Body of pancreas (tissue), 4 donors: ENCODE data around the gene TAS2R46. TPM values are rescaled to one million over a fixed set of nuclear protein-coding genes. Genes with fewer than 3 reads are reported as not detected.
A peak's percentile ranks its signal among the peaks of the same experiment; 100 is the strongest.
"Not testable (repeated sequence)": the region's sequence is repeated elsewhere in the genome, so short reads cannot be mapped to it uniquely, and the experiment has no call there.

Source experiments
- ATAC-seq: fragments of 150-250 bp; one replicate; pipeline ENCODE4 v1.9.1; 2016
- DNase-seq, 4 donors: peaks; one replicate each; pipeline ENCODE4 v3.0.0-alpha.2; 2019
- H3K27ac ChIP-seq, 4 donors: fragments of 200-600 bp; sonication (generic); 1 replicate in 3 of 4; 2 replicates in 1 of 4; pipeline versions ENCODE4 v1.5.1 to v1.6.1; 2016 to 2019; ENCODE audit warnings: mild to moderate bottlenecking in 1 of 4, mixed read lengths in 1 of 4, moderate library complexity in 1 of 4
- H3K27me3 ChIP-seq, 2 donors: fragments of 200-600 bp; sonication (generic); one replicate each; pipeline ENCODE4 v1.6.0; 2016; ENCODE audit warnings: mild to moderate bottlenecking in 1 of 2
- H3K36me3 ChIP-seq, 2 donors: fragments of 200-600 bp; sonication (generic); replicated peaks in 1 of 2; 2 replicates each; pipeline ENCODE4 v1.5.1; 2016; ENCODE audit warnings: low read depth in 2 of 2; ENCODE audit not compliant: insufficient read depth in 1 of 2
- H3K4me1 ChIP-seq: fragments of 200-600 bp; sonication (generic); one replicate; pipeline ENCODE4 v1.6.0; 2016
- H3K4me3 ChIP-seq, 2 donors: fragments of 200-600 bp; sonication (generic); 1 replicate in 1 of 2; 2 replicates in 1 of 2; pipeline ENCODE4 v1.5.1; 2016 to 2019
- H3K9me3 ChIP-seq, 3 donors: fragments of 200-600 bp; sonication (generic); 1 replicate in 2 of 3; 2 replicates in 1 of 3; pipeline ENCODE4 v1.5.1; 2016
- POLR2A ChIP-seq, 3 donors: fragments of 450-650 bp; IDR thresholded peaks; one replicate each; pipeline ENCODE4 v1.6.1; 2016; ENCODE audit warnings: antibody characterized with exemption in 3 of 3, mild to moderate bottlenecking in 2 of 3
- WGBS, 2 donors: methylation state at CpG; one replicate each; pipeline ENCODE4 v1.1.5; 2017; 5-methylcytosine and 5-hydroxymethylcytosine counted together
- intact Hi-C: fragments of 100-400 bp; cut with DNase I; formaldehyde crosslinking; loops from one replicate; pipeline ENCODE4 v1.15.1; 2023
- total RNA-seq, 2 donors: library from RNA; depleted of rRNA; stranded (reverse); fragments of >200 nt; gene quantifications; one replicate each; pipeline ENCODE4 v1.1.0, GENCODE V29; 2016
- TF ChIP-seq, protein P1 (sequence below), 7 experiments: fragments of 450-650 bp in 4 of 7; fragments of 200-600 bp in 3 of 7; sonication (generic) in 3 of 7; IDR thresholded peaks; one replicate each; pipeline ENCODE4 v1.5.1; 2016 to 2019; ENCODE audit warnings: antibody characterized with exemption in 7 of 7

Gene TAS2R46
- total RNA-seq, 2 donors from 2014 or later: 3.9 TPM; not detected in 1

DNA sequence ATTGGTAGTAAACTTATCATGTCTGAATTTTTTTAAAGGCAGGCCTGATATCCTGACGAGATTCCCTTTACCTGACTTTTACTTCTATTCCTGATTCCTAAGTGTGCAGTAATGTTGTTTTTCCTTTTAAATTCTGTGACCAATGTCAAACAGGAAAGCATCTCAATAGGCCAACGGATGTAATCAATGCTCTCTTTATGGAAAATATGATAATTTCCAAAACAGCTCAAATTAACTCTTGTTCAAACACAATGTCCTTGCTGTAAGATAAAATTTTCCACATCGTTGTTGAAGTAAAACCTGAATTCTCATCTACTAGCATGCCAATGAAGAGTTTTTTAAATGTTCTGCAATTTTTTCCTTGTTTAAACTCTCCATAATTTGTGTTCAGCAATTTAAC is 22.9 kb downstream of the TAS2R46 start:
- H3K27me3 ChIP-seq: no peaks in the 10 kb centered on the region
- no peak for ATAC-seq
- no peak overlapping the region for H3K4me3 ChIP-seq
- no peaks in the 10 kb centered on the region for H3K36me3 ChIP-seq
- H3K9me3 ChIP-seq: no peaks in the 10 kb centered on the region
- H3K27ac ChIP-seq: no peak overlapping the region
- 38 to 53% methylated on average over 3 of the region's 3 CpGs for WGBS, 2 donors
- no peak for TF ChIP-seq POLR2A (IDR thresholded peaks at IDR 0.05)
- TF ChIP-seq, protein P1, sequence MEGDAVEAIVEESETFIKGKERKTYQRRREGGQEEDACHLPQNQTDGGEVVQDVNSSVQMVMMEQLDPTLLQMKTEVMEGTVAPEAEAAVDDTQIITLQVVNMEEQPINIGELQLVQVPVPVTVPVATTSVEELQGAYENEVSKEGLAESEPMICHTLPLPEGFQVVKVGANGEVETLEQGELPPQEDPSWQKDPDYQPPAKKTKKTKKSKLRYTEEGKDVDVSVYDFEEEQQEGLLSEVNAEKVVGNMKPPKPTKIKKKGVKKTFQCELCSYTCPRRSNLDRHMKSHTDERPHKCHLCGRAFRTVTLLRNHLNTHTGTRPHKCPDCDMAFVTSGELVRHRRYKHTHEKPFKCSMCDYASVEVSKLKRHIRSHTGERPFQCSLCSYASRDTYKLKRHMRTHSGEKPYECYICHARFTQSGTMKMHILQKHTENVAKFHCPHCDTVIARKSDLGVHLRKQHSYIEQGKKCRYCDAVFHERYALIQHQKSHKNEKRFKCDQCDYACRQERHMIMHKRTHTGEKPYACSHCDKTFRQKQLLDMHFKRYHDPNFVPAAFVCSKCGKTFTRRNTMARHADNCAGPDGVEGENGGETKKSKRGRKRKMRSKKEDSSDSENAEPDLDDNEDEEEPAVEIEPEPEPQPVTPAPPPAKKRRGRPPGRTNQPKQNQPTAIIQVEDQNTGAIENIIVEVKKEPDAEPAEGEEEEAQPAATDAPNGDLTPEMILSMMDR (IDR thresholded peaks at IDR 0.05): no peak
- no peak for DNase-seq
- intact Hi-C loops: no loop called here
- no peaks in the 10 kb centered on the region for H3K4me1 ChIP-seq

DNA sequence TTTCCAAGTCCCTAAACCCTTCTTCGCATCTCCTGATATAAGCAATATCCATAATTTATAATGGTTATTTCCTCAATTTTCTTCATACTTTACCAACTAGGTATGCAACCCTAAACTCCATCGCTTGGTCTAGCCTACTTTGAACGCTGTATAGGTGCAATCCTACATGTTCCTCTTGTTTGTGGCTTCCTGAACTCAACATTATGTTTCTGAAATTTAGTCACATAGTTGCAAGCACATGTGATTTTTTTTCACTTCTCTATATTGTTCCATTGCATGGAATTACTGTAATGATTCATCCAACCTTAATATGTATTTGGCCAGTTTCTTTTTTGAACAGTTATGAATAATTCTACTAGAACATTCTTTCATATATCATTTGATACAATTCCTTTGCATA is 28.1 kb downstream of the TAS2R46 start:
- H3K36me3 ChIP-seq, H3K9me3 ChIP-seq, H3K27ac ChIP-seq, H3K27me3 ChIP-seq, DNase-seq, H3K4me1 ChIP-seq, intact Hi-C loops, H3K4me3 ChIP-seq, ATAC-seq: not testable (repeated sequence)
- WGBS, 2 donors: 89 to 90% methylated on average over 1 of the region's 3 CpGs

DNA sequence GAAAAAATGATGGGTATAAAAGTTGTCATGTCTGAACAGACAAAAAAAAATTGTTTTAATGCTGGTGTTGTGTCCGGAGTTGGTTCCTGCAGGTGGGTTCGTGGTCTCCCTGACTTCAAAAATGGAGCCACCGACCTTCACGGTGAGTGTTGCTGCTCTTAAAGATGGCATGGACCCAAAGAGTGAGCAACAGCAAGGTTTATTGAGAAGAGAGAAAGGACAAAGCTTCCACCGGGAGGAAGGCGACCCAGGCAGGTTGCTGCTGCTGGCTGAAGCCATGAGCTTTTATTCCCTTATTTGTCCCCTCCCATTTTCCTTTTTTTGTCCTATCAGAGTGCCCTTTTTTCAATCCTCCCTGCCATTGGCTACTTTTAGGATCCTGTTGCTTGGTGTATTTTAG is 30.8 kb downstream of the TAS2R46 start, which contains the start of gene TAS2R31:
Gene TAS2R31 (minus strand): TSS at position 101 of the 400 bp plus-strand sequence. CDS start 72 bp downstream, at position 29.
- TF ChIP-seq POLR2A (IDR thresholded peaks at IDR 0.05): no peak
- TF ChIP-seq, protein P1 (IDR thresholded peaks at IDR 0.05): no peak
- no peaks in the 10 kb centered on the region for H3K36me3 ChIP-seq
- intact Hi-C loops: no loop called here
- 91 to 96% methylated on average over 6 of the region's 6 CpGs for WGBS, 2 donors
- no peaks in the 10 kb centered on the region for H3K9me3 ChIP-seq
- ATAC-seq (no peak), DNase-seq (no peak)
- H3K4me3 ChIP-seq: no peak within 1 kb of the TSS
- no peaks in the 10 kb centered on the region for H3K4me1 ChIP-seq
- no peaks in the 10 kb centered on the region for H3K27me3 ChIP-seq
- H3K27ac ChIP-seq: no peak within 1 kb of the TSS

DNA sequence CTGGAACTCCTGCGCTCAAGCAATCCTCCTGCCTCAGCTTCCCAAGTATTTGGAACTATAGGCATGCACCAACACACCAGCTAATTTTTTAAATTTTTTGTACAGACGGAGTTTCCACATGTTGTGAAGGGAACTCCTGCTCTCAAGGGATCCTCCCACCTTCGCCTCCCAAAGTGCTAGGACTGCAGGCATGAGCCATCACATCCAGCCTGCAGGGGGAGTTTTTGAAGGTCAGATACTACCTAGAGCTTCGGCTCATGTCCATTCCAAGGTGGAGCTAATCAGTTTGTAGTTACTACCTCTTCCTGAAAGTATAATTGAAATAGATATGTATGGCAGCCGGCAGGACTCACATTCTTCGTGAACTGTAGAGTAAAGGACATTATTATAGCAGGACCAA is 36.0 kb downstream of the TAS2R46 start:
- DNase-seq (no peak), ATAC-seq (no peak)
- intact Hi-C loops: no loop called here
- 93 to 99% methylated on average over 6 of the region's 6 CpGs for WGBS, 2 donors
- H3K4me3 ChIP-seq: no peak overlapping the region
- H3K36me3 ChIP-seq: no peaks in the 10 kb centered on the region
- no peaks in the 10 kb centered on the region for H3K27me3 ChIP-seq
- H3K4me1 ChIP-seq: no peaks in the 10 kb centered on the region
- no peak overlapping the region for H3K27ac ChIP-seq
- no peak for TF ChIP-seq POLR2A (IDR thresholded peaks at IDR 0.05)
- TF ChIP-seq, protein P1 (IDR thresholded peaks at IDR 0.05): no peak
- H3K9me3 ChIP-seq: no peaks in the 10 kb centered on the region

DNA sequence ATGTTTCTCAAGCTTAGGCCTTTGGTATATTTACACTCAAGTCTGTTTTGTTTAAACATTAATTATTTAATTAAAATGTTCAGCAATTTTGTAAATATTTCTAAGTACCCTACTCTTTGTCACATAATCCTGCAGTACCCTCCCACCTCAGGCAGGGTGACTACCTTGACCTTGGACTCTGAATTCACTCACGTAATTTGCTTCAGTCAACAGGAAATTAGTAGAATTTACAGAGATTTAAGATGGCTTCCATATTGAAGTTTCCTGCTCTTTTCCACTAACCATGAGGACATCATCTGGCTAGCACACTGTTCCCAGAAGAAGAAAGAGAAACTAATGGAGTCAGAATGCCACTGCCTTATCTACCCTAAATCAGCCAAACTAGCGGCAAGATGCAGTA is 38.7 kb downstream of the TAS2R46 start:
- H3K4me3 ChIP-seq: no peak overlapping the region

More for the DNA sequence above, 38.7 kb downstream of the TAS2R46 start:
- Histone ChIP-seq H3K4me1 (no peaks in the 10 kb centered on the region), H3K36me3 (no peaks in the 10 kb centered on the region), H3K9me3 (no peaks in the 10 kb centered on the region), H3K27ac (no peak overlapping the region), H3K27me3 (no peaks in the 10 kb centered on the region)
- 65 to 72% methylated on average over 2 of the region's 2 CpGs for WGBS, 2 donors
- intact Hi-C loops: no loop called here
- no peak for TF ChIP-seq POLR2A (IDR thresholded peaks at IDR 0.05)
- TF ChIP-seq, protein P1 (IDR thresholded peaks at IDR 0.05): peak in 1 of 7 experiments; percentile 2
- DNase-seq (no peak), ATAC-seq (no peak)
